RWPE2 (cell line): ENCODE results near the gene CEP41.

Experiments
- ATAC-seq: fragments of 200-7000 bp; cut with Tn5 transposase; 3 replicates; pipeline ENCODE4 v1.9.1; 2021; ENCODE audit warnings: low read depth
- DNase-seq: peaks from one replicate; pipeline ENCODE4 v3.0.0-alpha.2; 2020; ENCODE audit warnings: low spot score
- H3K27ac ChIP-seq: fragments of 450-650 bp; 2 replicates; pipeline ENCODE4 v1.5.1; 2017; ENCODE audit warnings: mild to moderate bottlenecking; ENCODE audit not compliant: poor library complexity, severe bottlenecking
- H3K27me3 ChIP-seq: fragments of 250-450 bp; sonication (Bioruptor Pico); 2 replicates; pipeline ENCODE4 v1.5.1; 2021; ENCODE audit warnings: mild to moderate bottlenecking, moderate library complexity; ENCODE audit not compliant: insufficient read depth, poor library complexity, severe bottlenecking
- H3K36me3 ChIP-seq: fragments of 250-450 bp; sonication (Bioruptor Pico); 2 replicates; pipeline ENCODE4 v1.5.1; 2020; ENCODE audit warnings: low read depth, mild to moderate bottlenecking, moderate library complexity
- H3K4me1 ChIP-seq: fragments of 250-450 bp; sonication (Bioruptor Pico); 2 replicates; pipeline ENCODE4 v1.5.1; 2021; ENCODE audit warnings: mild to moderate bottlenecking, moderate library complexity; ENCODE audit not compliant: insufficient read depth, poor library complexity, severe bottlenecking
- H3K4me3 ChIP-seq: fragments of 250-450 bp; sonication (Bioruptor Pico); 2 replicates; pipeline ENCODE4 v1.5.1; 2021; ENCODE audit warnings: mild to moderate bottlenecking, moderate library complexity; ENCODE audit not compliant: severe bottlenecking
- H3K9me3 ChIP-seq: fragments of 250-450 bp; sonication (Bioruptor Pico); 2 replicates; pipeline ENCODE4 v1.5.1; 2021; ENCODE audit warnings: mild to moderate bottlenecking, moderate library complexity; ENCODE audit not compliant: severe bottlenecking
- TF ChIP-seq, protein P1 (sequence below): fragments of 450-650 bp; IDR thresholded peaks from one replicate; pipeline ENCODE4 v1.5.1; 2017; ENCODE audit warnings: mild to moderate bottlenecking, moderate library complexity; ENCODE audit not compliant: poor library complexity, severe bottlenecking

The CEP41 gene

DNA sequence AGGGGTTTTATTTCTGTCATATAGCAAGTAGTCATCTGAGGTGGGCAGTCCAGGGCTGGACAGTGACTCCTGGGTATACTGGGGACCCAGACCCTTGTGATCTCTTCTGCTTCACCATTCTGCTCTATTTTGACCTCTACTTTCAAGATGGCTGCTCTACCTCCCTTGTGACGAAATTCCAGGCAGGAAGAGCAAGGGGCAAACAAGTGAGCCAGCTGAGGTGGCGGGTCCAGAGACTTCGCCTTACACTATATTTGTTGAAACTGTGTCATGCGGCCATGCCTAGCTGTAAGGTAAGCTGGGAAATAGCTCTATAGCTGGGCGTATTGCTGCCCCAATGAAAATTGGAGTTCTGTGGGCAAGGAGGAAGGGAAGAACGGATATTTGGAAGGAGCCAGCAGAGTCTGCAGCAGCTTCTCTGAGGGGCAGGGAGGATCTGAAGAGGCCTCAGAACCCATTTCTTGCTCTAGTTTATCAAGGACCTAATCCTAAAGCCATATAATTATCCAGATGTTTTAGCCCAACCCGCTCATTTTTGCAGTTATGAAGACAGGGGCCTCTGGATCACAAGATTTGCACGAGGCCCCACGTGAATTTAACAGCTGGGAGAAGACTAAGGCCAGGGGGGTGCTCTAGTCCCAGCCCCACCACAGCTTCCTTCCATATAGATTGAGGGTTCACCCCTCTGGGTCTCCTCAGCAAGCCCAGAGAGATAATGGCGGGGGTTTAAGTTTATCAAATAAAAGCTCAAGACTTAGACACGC lies 68.2 kb downstream of the CEP41 start:
- TF ChIP-seq, protein P1, sequence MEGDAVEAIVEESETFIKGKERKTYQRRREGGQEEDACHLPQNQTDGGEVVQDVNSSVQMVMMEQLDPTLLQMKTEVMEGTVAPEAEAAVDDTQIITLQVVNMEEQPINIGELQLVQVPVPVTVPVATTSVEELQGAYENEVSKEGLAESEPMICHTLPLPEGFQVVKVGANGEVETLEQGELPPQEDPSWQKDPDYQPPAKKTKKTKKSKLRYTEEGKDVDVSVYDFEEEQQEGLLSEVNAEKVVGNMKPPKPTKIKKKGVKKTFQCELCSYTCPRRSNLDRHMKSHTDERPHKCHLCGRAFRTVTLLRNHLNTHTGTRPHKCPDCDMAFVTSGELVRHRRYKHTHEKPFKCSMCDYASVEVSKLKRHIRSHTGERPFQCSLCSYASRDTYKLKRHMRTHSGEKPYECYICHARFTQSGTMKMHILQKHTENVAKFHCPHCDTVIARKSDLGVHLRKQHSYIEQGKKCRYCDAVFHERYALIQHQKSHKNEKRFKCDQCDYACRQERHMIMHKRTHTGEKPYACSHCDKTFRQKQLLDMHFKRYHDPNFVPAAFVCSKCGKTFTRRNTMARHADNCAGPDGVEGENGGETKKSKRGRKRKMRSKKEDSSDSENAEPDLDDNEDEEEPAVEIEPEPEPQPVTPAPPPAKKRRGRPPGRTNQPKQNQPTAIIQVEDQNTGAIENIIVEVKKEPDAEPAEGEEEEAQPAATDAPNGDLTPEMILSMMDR, result no peak
- no peak for ATAC-seq
- no peak for DNase-seq
- H3K4me1 ChIP-seq, result peaks cover 49% of the 10 kb centered on the region
- H3K36me3 ChIP-seq, result no peaks in the 10 kb centered on the region
- no peak overlapping the region for H3K4me3 ChIP-seq
- H3K9me3 ChIP-seq, result no peaks in the 10 kb centered on the region
- peak overlapping the region; percentile 97 for H3K27ac ChIP-seq
- no peaks in the 10 kb centered on the region for H3K27me3 ChIP-seq

DNA sequence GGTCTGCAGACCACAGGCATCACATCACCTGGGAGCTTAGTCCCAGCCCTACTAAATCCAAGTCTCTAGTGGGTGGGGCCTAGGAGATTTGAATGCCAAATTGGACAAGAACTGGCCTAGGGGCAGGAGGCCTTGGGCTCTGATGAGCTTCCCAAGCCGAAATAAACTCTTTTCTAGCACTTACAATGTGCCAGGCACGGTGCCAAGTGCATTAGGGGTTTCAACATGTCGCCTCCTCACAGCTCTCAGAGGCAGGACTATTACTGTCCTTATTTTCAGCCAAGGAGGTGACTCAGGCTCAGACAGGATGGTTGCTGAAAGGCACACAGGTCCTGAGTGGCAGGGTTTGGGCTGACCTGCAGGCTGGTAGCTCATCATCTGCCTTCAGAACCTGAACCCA lies 69.8 kb downstream of the CEP41 start:
- peak overlapping the region; percentile 97 for H3K27ac ChIP-seq
- ATAC-seq (no peak), DNase-seq (no peak)
- H3K9me3 ChIP-seq, result no peaks in the 10 kb centered on the region
- H3K27me3 ChIP-seq, result no peaks in the 10 kb centered on the region
- no peak overlapping the region for H3K4me3 ChIP-seq
- H3K36me3 ChIP-seq, result no peaks in the 10 kb centered on the region
- H3K4me1 ChIP-seq, result peaks cover 57% of the 10 kb centered on the region
- TF ChIP-seq, protein P1, result no peak

DNA sequence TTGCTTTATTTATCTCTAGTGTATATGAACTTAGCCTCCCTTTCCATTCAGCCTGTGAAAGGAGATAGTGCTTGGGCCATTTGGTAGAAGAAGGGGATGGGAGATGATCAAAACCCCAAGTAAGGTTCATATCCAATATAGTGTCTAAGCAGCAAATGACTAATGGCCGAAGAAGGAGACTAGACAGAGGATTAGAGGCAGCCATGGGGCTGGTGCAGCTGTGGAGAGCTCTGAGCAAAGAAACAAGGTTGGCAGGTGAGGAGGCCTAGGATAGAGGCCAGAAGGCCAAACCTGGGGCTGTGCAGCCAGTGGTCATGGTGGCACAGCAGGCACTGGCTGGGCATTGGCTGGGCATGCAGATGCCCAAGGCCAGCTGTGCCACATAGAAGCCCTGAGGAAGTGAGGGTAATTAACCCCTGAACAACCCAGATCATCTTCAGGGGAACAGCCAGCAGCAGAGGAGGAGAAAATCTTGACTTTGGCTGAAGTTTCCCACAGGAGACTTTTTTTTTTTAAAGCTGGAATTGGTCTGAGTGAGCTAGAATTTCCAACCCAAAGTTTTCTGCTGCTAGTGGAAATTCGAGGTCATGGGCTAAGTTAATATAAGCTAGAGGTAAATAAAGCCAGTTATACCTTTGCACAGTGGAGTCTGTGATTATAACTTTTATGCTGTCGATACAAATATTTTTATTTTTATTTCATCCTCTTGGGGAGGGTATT lies 70.8 kb downstream of the CEP41 start:
- peak overlapping the region; percentile 97 for H3K27ac ChIP-seq
- no peaks in the 10 kb centered on the region for H3K36me3 ChIP-seq
- peaks cover 64% of the 10 kb centered on the region for H3K4me1 ChIP-seq
- DNase-seq (no peak), ATAC-seq (no peak)
- no peaks in the 10 kb centered on the region for H3K27me3 ChIP-seq
- H3K9me3 ChIP-seq, result no peaks in the 10 kb centered on the region
- TF ChIP-seq, protein P1, result no peak
- no peak overlapping the region for H3K4me3 ChIP-seq

DNA sequence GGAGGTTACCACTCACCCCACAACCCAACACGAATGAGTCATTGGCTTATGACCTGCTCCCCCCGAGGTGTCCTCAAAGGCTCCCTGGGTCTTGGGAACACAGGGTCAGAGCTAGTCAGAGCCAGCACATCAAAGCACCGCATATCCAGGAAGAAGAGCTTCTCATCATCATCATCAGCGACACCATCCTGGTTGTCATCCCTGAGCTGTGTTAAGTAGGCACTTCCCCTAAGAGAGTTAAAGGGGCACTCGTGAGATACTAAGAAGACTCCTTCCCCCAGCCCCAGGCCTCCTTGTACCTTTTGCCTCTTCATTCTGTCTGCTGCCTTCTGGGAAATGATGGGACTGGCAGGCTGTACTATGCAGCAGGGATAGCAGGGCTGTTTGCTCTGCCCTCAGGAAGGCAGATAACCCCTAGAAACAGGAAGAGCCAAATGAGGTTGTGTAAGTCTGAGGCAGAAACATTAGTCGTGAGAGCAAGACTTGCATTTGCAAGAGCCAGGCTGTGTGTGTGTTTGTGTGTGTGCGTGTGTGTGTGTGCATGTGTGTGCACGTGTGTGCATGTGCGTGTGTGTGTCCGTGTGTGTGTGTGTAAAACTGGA lies 71.6 kb downstream of the CEP41 start:
- Histone ChIP-seq H3K4me3 (no peak overlapping the region), H3K27me3 (no peaks in the 10 kb centered on the region), H3K36me3 (no peaks in the 10 kb centered on the region), H3K27ac (peak overlapping the region; percentile 97), H3K9me3 (no peaks in the 10 kb centered on the region), H3K4me1 (peaks cover 63% of the 10 kb centered on the region)
- TF ChIP-seq, protein P1, result no peak
- ATAC-seq, result no peak
- DNase-seq, result no peak
